ENCODE data around the gene TEKT3.

TEKT3 gene

GRCh38 chr17:15341966-15342365 is 569 bp upstream of the TEKT3 start:
- H3K4me1 ChIP-seq (ENCODE audit: control insufficient read depth in 1 of 2, insufficient read depth in 2 of 2, low read length in 2 of 2), result peaks cover 10 to 15% of the 10 kb centered on the region in 2 experiments

GRCh38 chr17:15340966-15341365 is 431 bp downstream of the TEKT3 start:
- H3K14ac ChIP-seq (ENCODE audit: low read length), result no peak overlapping the region
- no peak overlapping the region for H4K91ac ChIP-seq (ENCODE audit: low read depth, low read length)
- H3K18ac ChIP-seq (ENCODE audit: low read length), result no peak overlapping the region
- H3K23ac ChIP-seq (ENCODE audit: low read length), result no peak overlapping the region
- H2AK5ac ChIP-seq (ENCODE audit: low read length), result no peak overlapping the region
- no peak overlapping the region for H3K4ac ChIP-seq (ENCODE audit: low read depth, low read length)
- peak overlapping the region; percentile 79 for H2AFZ ChIP-seq (ENCODE audit: insufficient read depth, low read length, poor library complexity)
- H3K79me2 ChIP-seq (ENCODE audit: control insufficient read depth, insufficient read depth, low read length, poor library complexity), result no peaks in the 10 kb centered on the region
- H3K9me3 ChIP-seq (ENCODE audit: insufficient read depth, low read depth, low read length), result no peaks in the 10 kb centered on the region
- peak overlapping the region; percentile 84 for H3K4me2 ChIP-seq (ENCODE audit: low read length)
- DNase-seq, result peak in 1 of 2 donors; percentile 35
- peaks cover 10 to 15% of the 10 kb centered on the region in 2 experiments for H3K4me1 ChIP-seq (ENCODE audit: control insufficient read depth in 1 of 2, insufficient read depth in 2 of 2, low read length in 2 of 2)
- peak overlapping the region; percentile 33 for H3K9ac ChIP-seq (ENCODE audit: low read length)
- peak overlapping the region; percentile 77 for H3K4me3 ChIP-seq (ENCODE audit: low read depth, low read length)
- H3K79me1 ChIP-seq (ENCODE audit: low read length), result no peaks in the 10 kb centered on the region
- H3K27ac ChIP-seq (ENCODE audit: low read depth, low read length), result no peak overlapping the region
- H2BK12ac ChIP-seq (ENCODE audit: low read length), result no peak overlapping the region
- H2BK120ac ChIP-seq (ENCODE audit: insufficient read depth, low read length, poor library complexity), result no peak overlapping the region
- no peak overlapping the region for H4K12ac ChIP-seq (ENCODE audit: low read depth, low read length)
- no CpG with 5 or more reads among the region's 19 CpGs for WGBS (ENCODE audit: extremely low coverage, insufficient coverage, insufficient read length)
- H3K27me3 ChIP-seq (ENCODE audit: insufficient read depth, low read length), result no peaks in the 10 kb centered on the region
- no peak overlapping the region for H2BK5ac ChIP-seq (ENCODE audit: low read depth, low read length, poor library complexity)
- H3K36me3 ChIP-seq (ENCODE audit: control insufficient read depth in 1 of 2, insufficient read depth in 2 of 2, low read length in 2 of 2), result no peaks in the 10 kb centered on the region
- peak overlapping the region; percentile 46 for H4K8ac ChIP-seq (ENCODE audit: low read depth, low read length)

More at GRCh38 chr17:15341966-15342365, 569 bp upstream of the TEKT3 start:
- Histone ChIP-seq H3K36me3 (ENCODE audit: control insufficient read depth in 1 of 2, insufficient read depth in 2 of 2, low read length in 2 of 2) (no peaks in the 10 kb centered on the region), H3K27ac (ENCODE audit: low read depth, low read length) (no peak overlapping the region), H3K14ac (ENCODE audit: low read length) (no peak overlapping the region), H3K4ac (ENCODE audit: low read depth, low read length) (no peak overlapping the region), H2BK5ac (ENCODE audit: low read depth, low read length, poor library complexity) (no peak overlapping the region), H4K12ac (ENCODE audit: low read depth, low read length) (no peak overlapping the region), H2AFZ (ENCODE audit: insufficient read depth, low read length, poor library complexity) (no peak overlapping the region), H3K4me2 (ENCODE audit: low read length) (peak overlapping the region; percentile 84), H3K79me2 (ENCODE audit: control insufficient read depth, insufficient read depth, low read length, poor library complexity) (no peaks in the 10 kb centered on the region), H3K23ac (ENCODE audit: low read length) (no peak overlapping the region), H2BK12ac (ENCODE audit: low read length) (no peak overlapping the region), H3K79me1 (ENCODE audit: low read length) (no peaks in the 10 kb centered on the region), H3K18ac (ENCODE audit: low read length) (no peak overlapping the region), H2AK5ac (ENCODE audit: low read length) (no peak overlapping the region), H3K27me3 (ENCODE audit: insufficient read depth, low read length) (no peaks in the 10 kb centered on the region), H3K9ac (ENCODE audit: low read length) (no peak overlapping the region), H4K91ac (ENCODE audit: low read depth, low read length) (no peak overlapping the region), H3K4me3 (ENCODE audit: low read depth, low read length) (no peak overlapping the region), H3K9me3 (ENCODE audit: insufficient read depth, low read depth, low read length) (no peaks in the 10 kb centered on the region), H2BK120ac (ENCODE audit: insufficient read depth, low read length, poor library complexity) (no peak overlapping the region), H4K8ac (ENCODE audit: low read depth, low read length) (no peak overlapping the region)
- WGBS (ENCODE audit: extremely low coverage, insufficient coverage, insufficient read length), result no CpG with 5 or more reads among the region's 3 CpGs
- peak; percentile 82 to 93 for DNase-seq

GRCh38 chr17:15335446-15335845 is 6.0 kb downstream of the TEKT3 start:
- Histone ChIP-seq H3K23ac (ENCODE audit: low read length) (no peak overlapping the region), H3K18ac (ENCODE audit: low read length) (no peak overlapping the region), H4K8ac (ENCODE audit: low read depth, low read length) (no peak overlapping the region), H2BK120ac (ENCODE audit: insufficient read depth, low read length, poor library complexity) (no peak overlapping the region), H3K79me2 (ENCODE audit: control insufficient read depth, insufficient read depth, low read length, poor library complexity) (no peaks in the 10 kb centered on the region), H3K9me3 (ENCODE audit: insufficient read depth, low read depth, low read length) (peaks cover 2% of the 10 kb centered on the region), H3K9ac (ENCODE audit: low read length) (no peak overlapping the region), H3K14ac (ENCODE audit: low read length) (no peak overlapping the region), H3K79me1 (ENCODE audit: low read length) (no peaks in the 10 kb centered on the region), H4K91ac (ENCODE audit: low read depth, low read length) (no peak overlapping the region), H4K12ac (ENCODE audit: low read depth, low read length) (no peak overlapping the region), H3K4me1 (ENCODE audit: control insufficient read depth in 1 of 2, insufficient read depth in 2 of 2, low read length in 2 of 2) (peaks cover 2 to 4% of the 10 kb centered on the region in 2 experiments), H3K4me3 (ENCODE audit: low read depth, low read length) (no peak overlapping the region), H2AFZ (ENCODE audit: insufficient read depth, low read length, poor library complexity) (no peak overlapping the region), H3K4ac (ENCODE audit: low read depth, low read length) (no peak overlapping the region), H2BK12ac (ENCODE audit: low read length) (no peak overlapping the region), H3K4me2 (ENCODE audit: low read length) (no peak overlapping the region), H2AK5ac (ENCODE audit: low read length) (no peak overlapping the region), H3K36me3 (ENCODE audit: control insufficient read depth in 1 of 2, insufficient read depth in 2 of 2, low read length in 2 of 2) (no peaks in the 10 kb centered on the region), H2BK5ac (ENCODE audit: low read depth, low read length, poor library complexity) (no peak overlapping the region), H3K27me3 (ENCODE audit: insufficient read depth, low read length) (no peaks in the 10 kb centered on the region), H3K27ac (ENCODE audit: low read depth, low read length) (peak overlapping the region; percentile 41)
- DNase-seq, result no peak
- no CpG with 5 or more reads among the region's 1 CpG for WGBS (ENCODE audit: extremely low coverage, insufficient coverage, insufficient read length)

GRCh38 chr17:15334266-15334665 is 7.1 kb downstream of the TEKT3 start:
- H3K9ac ChIP-seq (ENCODE audit: low read length), result no peak overlapping the region
- H3K9me3 ChIP-seq (ENCODE audit: insufficient read depth, low read depth, low read length), result peaks cover 2% of the 10 kb centered on the region
- no peak overlapping the region for H3K4me2 ChIP-seq (ENCODE audit: low read length)
- H3K79me2 ChIP-seq (ENCODE audit: control insufficient read depth, insufficient read depth, low read length, poor library complexity), result no peaks in the 10 kb centered on the region
- H2BK120ac ChIP-seq (ENCODE audit: insufficient read depth, low read length, poor library complexity), result no peak overlapping the region
- DNase-seq, result peak; percentile 22 to 41
- no peak overlapping the region for H3K4ac ChIP-seq (ENCODE audit: low read depth, low read length)
- H3K79me1 ChIP-seq (ENCODE audit: low read length), result no peaks in the 10 kb centered on the region
- H2BK12ac ChIP-seq (ENCODE audit: low read length), result no peak overlapping the region
- H3K14ac ChIP-seq (ENCODE audit: low read length), result no peak overlapping the region
- H3K27me3 ChIP-seq (ENCODE audit: insufficient read depth, low read length), result no peaks in the 10 kb centered on the region
- peak overlapping the region; percentile 47 for H4K91ac ChIP-seq (ENCODE audit: low read depth, low read length)
- no peak overlapping the region for H2AFZ ChIP-seq (ENCODE audit: insufficient read depth, low read length, poor library complexity)
- H3K23ac ChIP-seq (ENCODE audit: low read length), result no peak overlapping the region
- H3K27ac ChIP-seq (ENCODE audit: low read depth, low read length), result no peak overlapping the region
- H4K12ac ChIP-seq (ENCODE audit: low read depth, low read length), result no peak overlapping the region
- no peaks in the 10 kb centered on the region for H3K36me3 ChIP-seq (ENCODE audit: control insufficient read depth in 1 of 2, insufficient read depth in 2 of 2, low read length in 2 of 2)
- H2AK5ac ChIP-seq (ENCODE audit: low read length), result no peak overlapping the region
- H2BK5ac ChIP-seq (ENCODE audit: low read depth, low read length, poor library complexity), result no peak overlapping the region
- H3K4me3 ChIP-seq (ENCODE audit: low read depth, low read length), result no peak overlapping the region
- H3K4me1 ChIP-seq (ENCODE audit: control insufficient read depth in 1 of 2, insufficient read depth in 2 of 2, low read length in 2 of 2), result peaks cover 2 to 4% of the 10 kb centered on the region in 2 experiments
- no peak overlapping the region for H4K8ac ChIP-seq (ENCODE audit: low read depth, low read length)
- WGBS (ENCODE audit: extremely low coverage, insufficient coverage, insufficient read length), result no CpG with 5 or more reads among the region's 3 CpGs
- H3K18ac ChIP-seq (ENCODE audit: low read length), result no peak overlapping the region

Data from trophoblast cell (in vitro differentiated cells and primary cell).